Fibroblast of skin of left biceps (primary cell): ENCODE data around the gene SFT2D1.
"Not testable (repeated sequence)": the region's sequence is repeated elsewhere in the genome, so short reads cannot be mapped to it uniquely, and the experiment has no call there.

Experiments
- DNase-seq, 2 experiments: peaks; one replicate each; pipeline ENCODE4 v3.0.0-alpha.2; 2013; ENCODE audit warnings: low read depth in 2 of 2

The SFT2D1 gene

DNA sequence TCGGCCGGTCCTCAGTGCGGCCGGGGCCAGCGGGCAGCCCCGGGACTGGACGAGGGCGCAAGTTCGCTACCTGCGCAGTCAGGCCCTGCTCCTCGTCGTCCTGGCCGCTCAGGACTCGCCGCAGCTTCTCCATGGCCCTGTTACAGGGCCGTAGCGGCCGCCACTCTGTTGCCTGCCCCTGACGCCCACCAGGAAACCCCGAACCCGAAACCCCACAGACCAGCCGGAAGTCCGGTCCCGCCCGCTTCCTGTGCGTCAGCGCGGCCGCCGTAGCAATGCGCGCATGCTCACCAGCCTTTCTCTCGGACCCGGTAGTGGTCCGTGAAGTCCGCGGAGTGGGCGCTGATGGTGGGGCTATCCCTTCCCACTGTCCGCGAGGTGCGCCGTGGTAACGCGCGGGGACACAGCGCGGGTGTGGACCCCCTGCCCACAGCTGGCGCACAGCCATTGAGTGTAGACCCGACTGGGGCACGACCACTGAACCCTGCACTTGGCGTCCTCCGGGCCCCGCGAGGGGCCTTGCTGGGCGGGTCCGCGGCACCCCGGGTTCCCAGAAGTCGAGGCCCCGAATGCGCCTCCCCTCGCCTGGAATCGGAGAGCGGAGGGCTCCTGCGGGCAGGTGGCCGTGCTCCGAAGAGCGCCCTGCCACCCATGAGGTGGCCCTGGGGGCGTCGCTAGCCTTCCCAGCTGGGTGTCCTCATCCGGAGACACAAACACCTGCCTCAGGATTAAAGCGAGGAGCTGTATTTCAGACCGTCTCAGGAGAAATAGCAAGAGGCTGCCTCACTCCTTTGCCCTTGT, at the start of gene SFT2D1:
TSS of gene SFT2D1 (minus strand) at position 197 of the 801 bp plus-strand sequence. CDS start at position 133, 64 bp downstream.
- DNase-seq = peak; percentile 39 to 40

DNA sequence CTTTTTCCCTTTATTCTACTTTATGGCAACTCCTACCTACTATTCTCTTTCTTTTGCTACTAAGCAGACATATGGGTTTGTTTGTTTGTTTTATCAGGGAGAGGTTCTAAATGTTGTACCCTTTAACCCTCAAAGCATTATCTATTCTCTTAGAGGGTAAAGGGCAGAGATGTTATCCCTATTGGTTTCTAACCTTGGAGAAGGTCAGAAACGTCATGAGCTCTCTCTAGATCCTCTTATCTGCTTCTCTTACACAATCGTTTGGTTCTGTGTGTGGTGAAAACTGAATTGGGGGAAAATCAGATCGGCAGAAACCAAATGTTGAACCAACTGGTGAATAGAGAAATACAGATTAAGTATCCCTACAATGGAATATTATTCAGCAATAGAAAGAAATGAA, 46.8 kb upstream of the SFT2D1 start:
- DNase-seq = no peak

DNA sequence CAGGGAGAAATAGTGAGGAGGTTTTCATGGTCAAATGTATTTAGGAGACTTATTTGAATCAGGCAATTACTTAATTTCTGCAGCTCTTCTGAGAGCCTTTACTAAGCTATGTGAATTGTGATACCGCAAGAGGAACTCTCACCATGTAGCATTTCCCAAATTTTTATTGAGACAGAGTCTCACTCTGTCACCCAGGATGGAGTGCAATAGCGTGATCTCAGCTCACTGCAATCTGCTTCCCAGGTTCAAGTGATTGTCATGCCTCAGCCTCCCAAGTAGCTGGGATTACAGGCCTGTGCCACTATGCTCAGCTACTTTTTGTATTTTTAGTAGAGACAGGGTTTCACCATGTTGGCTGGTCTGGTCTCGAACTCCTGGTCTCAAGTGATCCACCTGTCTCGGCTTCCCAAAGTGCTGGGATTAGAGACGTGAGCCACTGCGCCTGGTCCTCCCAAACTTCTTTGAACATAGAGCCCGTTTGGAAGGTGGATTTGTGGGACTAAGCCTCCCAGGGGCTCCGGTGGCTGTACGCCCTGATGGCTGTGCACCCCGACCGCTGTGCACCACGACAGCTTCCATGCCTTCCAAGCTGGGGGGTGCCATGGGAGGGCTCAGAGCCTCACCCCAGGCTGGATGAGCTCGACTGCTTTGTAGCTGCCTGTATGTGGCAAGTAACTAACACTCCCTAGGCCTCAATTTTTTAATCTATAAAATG, 46.1 kb upstream of the SFT2D1 start:
- no peak for DNase-seq

DNA sequence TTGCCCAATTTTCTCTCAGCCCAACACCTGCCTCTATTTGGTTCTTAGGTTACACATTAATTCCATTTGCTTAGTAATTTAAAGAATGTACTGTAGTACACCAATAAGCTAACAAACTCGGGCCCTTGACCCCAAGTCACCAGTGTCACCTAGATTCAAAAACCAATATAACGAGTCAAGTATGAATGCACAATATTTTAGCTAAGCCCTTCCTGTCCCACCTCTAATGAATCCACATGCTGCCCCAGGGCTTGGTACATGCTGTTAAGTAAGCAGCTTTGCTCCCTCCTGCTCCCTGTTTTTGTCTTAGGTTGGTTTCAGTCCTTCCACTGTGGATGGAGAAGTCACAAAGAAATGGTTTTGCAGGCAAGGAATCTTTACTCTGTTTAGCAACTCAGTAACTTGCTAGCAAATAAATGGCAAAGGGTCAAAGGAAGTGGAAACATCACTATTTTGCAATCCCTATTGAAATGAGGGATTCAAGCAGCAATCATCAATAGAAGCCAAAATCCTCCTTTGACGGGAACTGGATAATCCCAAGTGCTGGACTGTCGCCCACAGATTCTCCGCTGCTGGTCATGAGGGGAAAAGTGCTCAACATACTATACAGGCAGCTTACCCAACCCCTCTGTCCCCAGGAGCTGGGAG, 45.4 kb upstream of the SFT2D1 start:
- DNase-seq = no peak

DNA sequence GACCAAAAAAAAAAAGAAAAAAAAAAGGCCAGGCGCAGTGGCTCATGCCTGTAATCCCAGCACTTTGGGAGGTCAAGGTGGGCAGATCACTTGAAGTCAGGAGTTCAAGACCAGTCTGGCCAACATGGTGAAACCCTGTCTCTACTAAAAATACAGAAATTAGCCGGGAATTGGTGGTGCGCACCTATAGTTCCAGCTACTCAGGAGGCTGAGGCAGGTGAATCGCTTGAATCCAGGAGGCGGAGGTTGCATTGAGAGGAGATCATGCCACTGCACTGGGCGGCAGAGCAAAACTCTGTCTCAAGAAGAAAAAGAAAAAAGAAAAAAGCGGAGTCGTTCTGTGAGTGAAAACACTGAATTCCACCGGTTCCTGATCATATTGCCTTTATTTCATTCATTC, 44.8 kb upstream of the SFT2D1 start:
- not testable (repeated sequence) for DNase-seq

DNA sequence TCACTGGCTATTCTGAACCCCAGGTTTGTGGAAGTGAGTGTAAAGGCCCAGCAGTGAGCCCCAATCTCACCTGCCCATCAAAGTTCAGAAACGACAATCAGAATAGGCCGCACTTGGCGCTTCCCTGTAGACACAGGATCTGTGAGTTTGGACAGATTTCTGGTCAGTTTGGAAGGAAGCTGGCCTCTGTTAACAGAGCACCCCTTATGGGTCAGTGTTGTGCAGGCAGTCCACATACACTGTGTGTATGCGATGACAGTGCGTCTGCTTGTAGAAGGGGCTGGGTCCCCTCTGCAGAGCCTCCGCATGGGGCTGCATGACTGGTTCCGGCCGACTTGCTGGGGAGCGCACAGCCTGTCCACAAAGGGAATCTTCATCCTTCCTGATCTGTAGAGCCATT, 43.8 kb upstream of the SFT2D1 start:
- DNase-seq = no peak

DNA sequence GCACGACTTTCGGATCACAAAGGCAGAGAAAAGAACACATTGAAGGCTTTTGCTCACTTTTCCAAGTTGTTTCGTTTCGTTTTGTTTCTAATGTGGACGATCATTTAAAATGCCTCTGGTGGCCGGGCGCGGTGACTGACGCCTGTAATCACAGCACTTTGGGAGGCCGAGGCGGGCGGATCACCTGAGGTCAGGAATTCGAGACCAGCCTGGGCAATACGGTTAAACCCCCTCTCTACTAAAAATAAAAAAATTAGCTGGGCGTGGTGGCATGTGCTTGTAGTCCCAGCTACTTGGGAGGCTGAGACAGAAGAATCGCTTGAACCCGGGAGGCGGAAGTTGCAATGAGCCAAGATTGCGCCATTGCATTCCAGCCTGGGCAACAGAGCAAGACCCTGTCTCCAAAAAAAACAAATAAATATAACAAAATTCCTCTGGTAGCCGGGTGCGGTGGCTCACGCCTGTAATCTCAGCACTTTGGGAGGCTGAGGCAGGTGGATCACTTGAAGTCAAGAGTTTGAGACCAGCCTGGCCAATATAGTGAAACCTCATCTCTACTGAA, 41.5 kb upstream of the SFT2D1 start:
- DNase-seq = not testable (repeated sequence)

DNA sequence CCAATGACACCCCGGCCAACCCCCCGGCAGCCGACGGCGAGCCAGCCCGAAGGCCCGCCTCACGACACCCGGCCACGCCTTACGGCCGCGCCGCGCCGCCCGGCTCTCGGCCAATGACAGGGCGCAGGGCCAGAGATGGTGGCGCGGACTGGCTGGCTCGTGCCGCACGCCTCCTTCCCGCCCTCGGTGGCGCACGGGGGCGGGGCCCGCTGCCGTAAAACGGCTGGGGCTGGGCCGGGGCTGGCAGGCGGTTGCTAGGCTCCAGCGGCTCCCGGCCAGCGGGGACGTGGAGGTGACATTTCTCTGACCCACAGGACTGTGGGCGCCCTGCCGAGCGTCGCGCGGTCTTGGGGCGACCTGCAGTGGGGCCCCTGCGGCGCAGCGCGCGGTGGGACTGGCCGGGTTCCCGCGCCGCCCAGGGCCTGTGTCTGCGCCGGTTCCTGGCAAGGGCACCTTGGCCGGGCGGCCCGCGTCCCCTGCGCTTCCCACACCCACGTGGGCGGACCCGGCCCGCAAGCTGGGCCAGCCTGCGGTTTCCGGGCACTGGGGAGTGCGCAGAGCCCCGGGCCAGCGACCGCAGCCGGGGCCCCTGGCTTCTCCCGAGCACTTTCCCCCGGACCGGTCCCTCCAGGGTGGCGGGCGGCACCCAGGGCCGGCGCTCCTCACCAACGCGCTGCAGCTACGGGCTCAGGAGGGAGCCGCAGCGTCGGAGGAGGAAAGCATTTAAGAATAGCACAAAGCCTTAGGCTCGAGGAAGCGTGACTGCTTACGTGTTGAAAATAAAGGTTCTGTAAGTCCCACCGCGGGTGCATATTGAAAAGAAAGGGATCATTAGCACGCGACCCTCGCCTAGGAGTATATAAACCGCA, 40.8 kb upstream of the SFT2D1 start, which contains the start of gene MPC1:
TSS of gene MPC1 (minus strand) at position 8 of the 869 bp plus-strand sequence. CDS start 64 bp downstream, outside the sequence.
- DNase-seq = peak; percentile 85 to 89

DNA sequence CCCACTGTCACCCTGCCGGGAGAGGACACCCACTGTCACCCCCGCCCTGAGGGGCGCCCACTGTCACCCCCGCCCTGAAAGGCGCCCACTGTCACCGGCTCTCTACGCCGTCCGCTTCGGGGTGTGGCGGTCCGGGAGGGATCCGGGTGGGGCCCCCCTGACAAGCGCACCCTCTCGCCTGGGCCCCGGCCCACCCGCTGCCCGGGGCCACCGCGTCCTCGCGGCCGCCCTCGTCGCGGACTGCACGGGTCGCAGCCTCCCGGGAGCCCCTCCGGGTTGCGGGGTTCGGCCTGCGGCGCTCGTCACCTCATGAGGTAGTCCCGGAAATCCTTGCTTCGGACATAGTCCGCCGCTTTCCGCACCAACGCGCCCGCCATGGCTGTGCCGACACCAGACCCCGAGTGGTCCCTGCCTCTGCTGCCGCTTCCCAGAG, 40.2 kb upstream of the SFT2D1 start:
- DNase-seq = no peak

DNA sequence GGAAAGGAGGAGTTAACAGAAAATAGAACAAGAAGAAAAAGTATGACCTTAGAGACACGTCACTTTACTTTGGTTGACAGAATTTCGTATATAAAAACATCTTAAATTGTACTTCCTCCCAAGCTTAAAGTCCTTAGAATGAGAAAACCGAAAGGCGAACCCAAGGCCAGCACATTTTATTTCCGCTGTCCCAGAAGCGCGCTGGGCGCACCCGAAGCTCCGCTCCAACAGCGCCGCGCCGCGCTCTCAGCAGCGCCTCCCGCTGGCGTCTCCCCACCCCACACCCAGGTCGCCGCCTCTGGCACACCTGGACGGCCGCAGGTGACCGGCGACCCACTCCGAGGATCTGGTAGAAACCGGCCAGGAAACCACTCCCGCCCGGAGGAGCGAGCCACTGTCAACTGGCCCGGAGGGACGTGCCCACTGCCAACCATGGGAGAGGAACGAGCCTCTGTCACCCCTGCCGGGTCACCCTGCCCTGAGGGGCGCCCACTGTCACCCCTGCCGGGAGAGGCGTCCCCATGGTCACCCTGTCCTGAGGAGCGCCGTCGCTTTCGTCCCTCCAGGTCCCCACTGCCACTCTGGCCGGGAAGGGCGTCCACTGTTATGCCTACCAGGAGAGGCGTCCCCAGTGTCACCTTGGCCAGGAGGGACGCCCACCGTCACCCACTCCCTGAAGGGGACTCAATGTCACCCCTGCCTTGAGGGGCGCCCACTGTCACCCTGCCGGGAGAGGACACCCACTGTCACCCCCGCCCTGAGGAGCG, 39.6 kb upstream of the SFT2D1 start:
- DNase-seq = no peak

DNA sequence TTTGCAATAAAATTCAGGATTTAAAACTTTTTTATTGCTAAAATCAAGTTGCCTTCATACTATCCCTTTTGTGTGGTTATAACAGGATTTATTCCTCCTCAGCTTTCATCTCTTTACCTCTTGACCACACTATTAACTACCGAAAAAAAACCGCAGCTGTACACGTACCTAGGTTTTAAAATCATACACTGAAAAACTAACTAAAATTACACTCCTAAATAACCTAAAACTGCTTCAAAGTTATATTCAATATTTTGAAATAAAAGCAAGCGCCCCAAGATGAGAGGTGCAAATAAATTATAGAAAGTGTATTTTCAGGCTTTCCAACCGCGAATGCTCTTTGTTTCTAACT, 39.0 kb upstream of the SFT2D1 start:
- no peak for DNase-seq

DNA sequence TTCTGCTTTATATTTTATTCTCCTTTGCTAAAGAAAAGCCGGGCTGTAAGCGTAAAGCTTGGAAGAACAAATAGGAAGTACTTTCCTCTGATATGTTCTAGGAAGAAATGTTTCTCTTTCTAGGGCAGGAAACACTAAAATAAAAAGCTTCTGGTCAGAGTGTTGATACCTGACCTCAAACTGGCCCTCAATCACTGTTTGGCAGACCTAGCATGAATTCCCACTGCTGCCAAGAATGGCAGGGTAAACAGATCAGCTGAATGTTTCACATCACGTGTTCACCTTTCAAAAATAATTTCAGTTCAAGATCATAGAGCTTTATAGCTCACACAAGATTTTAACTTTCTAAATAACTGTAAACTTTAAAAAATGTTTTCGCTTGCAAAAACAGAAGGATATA, 37.5 kb upstream of the SFT2D1 start:
- no peak for DNase-seq

DNA sequence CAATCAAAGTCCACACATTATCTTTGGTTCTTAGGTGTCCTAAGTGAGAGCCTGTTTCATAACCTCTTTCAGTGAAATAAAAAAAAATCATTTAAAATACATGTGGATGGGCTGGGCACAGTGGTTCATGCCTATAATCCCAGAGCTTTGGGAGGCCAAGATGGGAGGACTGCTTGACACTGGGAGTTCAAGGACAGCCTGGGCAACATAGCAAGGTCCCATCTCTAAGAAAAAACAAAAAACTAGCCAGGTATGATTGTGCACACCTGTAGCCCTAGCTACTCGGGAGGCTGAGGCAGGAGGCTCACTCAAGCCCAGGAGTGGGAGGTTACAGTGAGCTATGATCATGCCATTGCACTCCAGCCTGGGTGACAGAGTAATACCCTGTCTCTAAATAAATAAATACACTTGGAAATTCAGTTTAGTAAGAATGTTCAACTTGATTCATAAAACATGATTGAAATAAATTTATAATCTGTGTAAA, 36.8 kb upstream of the SFT2D1 start:
- no peak for DNase-seq

DNA sequence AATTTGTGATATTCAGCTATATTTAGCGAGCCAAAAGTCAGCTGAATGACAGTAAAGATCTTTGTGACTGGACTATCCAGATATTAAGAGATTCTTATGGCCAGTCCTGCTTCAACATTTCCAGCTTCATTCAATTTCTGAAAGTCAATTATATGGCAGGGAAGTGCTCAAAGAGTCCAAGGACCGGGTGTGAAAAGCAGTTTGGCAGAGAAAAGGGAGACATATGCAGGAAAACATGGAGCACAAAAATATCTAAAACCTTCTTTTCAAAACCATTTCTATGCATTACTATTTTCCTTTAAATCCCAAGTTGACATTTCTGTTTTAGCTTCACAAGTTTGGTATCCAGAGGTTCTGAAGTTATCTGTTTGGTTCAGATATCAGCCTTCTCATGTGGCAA, 35.4 kb upstream of the SFT2D1 start:
- DNase-seq = no peak

DNA sequence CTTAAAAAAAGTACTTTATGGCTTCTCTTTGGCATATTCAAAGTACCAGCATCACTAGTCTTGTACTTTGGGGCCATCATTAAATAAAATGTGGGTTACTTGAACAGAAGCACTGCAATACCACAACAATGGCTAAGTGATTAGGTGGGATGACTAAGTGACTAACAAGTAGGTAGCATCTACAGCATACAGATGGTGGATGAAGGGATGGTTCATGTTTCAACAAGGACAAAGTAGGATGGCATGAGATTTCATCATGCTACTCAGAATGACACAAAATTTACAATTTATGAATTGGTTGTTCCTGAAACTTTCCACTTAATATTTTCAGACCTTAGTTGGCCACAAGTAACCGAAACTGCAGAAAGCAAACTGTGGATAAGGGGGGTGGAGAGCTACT, 32.7 kb upstream of the SFT2D1 start:
- DNase-seq = no peak

DNA sequence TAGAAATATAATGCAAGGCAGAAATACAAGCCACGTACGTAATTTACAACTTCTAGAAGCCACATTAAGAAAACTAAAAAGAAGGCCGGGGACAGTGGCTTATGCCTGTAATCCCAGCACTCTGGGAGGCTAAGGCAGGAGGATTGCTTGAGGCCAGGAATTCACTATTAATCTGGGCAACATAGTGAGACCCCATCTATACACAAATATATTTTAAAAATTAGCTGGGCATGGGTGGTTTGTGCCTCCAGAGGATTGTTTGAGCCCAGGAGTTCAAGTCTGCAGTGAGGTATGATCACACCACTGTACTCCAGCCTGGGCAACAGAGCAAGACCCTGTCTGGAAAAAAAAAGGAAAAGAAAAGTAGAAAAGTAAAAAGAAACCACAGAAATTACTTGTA, 28.1 kb upstream of the SFT2D1 start:
- DNase-seq = no peak

DNA sequence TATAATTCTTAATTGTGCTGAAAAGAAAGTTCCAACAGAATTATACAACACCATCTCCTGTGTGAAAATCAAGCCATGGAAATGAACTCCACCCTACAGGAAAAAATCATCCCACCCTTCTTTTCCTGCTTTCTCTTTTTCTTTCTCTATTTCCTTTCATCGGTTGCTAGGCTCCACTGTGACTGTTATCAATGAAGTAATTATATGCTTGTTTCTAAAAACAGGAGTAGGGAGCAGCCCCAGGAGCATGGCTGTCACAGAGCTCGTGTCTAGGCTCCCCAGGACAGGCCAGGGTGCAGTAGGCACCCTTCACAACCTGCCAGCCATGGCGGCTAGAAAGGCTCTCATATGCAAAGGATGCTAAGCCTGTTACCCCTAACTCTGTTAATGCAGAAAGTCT, 27.4 kb upstream of the SFT2D1 start:
- DNase-seq = no peak

DNA sequence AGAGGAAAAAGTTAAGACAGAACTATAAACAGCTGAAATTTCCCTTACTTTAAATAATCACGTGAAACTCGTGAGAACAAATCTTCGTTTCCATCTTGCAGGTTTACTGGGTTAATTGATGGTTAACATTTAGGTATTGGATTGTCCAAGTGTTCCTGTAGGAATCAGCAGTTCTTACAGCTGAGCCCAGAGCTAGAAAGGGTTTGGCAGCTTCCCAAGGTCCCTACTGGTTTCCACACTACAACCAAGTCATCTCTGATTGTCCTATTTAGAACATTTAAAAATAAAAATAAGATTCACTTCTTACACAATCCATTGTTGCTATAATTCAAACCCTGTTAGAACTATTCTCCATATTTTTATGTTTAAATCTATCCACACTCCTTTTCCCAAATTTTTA, 24.6 kb upstream of the SFT2D1 start:
- DNase-seq = no peak

DNA sequence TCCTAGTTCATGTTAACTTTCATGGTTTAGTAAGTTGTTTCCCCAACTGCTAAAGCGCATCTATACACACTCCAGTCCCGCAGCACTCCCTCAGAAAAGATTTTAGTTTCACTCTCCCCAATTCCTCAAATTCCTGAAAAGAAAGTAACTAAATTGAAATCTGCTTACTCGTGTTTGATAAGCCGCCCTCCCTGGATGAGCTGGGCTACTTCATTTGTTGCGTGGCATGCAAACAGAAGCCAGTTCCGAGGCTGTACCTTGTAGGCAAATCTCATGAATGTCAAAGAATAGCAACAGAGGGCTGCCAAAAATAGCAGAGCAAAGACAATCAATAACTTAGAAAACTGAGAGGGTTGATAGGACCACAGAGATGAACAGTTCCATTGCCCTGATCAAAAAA, 23.5 kb upstream of the SFT2D1 start:
- DNase-seq = no peak

DNA sequence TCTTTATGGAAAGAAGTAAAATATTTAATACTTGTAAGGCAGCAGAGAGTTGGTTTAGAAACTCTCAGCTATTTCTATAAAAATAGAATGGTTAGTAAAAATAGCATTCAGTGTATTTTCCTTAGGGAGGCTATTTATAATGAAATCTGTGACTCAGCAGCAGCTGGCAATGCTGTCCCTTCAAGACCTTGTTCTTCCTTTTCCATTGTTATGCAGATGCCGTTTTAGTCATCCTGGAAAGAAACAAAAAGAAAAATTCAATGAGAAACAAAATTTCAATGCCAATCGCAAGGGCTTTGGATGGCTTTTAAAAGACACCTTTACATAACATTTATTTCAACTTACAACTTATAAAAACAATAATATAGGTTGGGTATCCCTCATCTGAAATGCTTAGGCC, 22.9 kb upstream of the SFT2D1 start:
- DNase-seq = no peak
